HFFc6 (cell line): Measurements from ENCODE around the gene LEKR1. TPM values are rescaled to one million over a fixed set of nuclear protein-coding genes. Genes with fewer than 3 reads are reported as not detected.

Source experiments
- DNase-seq: peaks from one replicate; pipeline ENCODE4 v3.0.0-alpha.2; 2018
- H3K27ac Mint-ChIP-seq: 2 replicates; pipeline ENCODE4 v1.8.0; 2020; ENCODE audit warnings: mild to moderate bottlenecking, mixed read lengths
- H3K27me3 Mint-ChIP-seq: 2 replicates; pipeline ENCODE4 v1.8.0; 2021; ENCODE audit warnings: mild to moderate bottlenecking, moderate library complexity, mixed read lengths; ENCODE audit not compliant: insufficient read depth
- H3K36me3 Mint-ChIP-seq: 2 replicates; pipeline ENCODE4 v1.8.0; 2021; ENCODE audit warnings: low read depth, mixed read lengths
- H3K4me1 Mint-ChIP-seq: 2 replicates; pipeline ENCODE4 v1.8.0; 2020; ENCODE audit warnings: low read depth, mixed read lengths
- H3K4me3 Mint-ChIP-seq: 2 replicates; pipeline ENCODE4 v1.8.0; 2020; ENCODE audit warnings: mild to moderate bottlenecking, moderate library complexity, mixed read lengths
- H3K9me3 Mint-ChIP-seq: 2 replicates; pipeline ENCODE4 v1.8.0; 2020; ENCODE audit warnings: mild to moderate bottlenecking, mixed read lengths
- total RNA-seq, 6 experiments: library from RNA; stranded (reverse); fragmentation: NEBNext Ultra II Directional; extraction: Animal tissue kit (Norgen Biotek cat#: 25700); gene quantifications; 2 replicates in 1 of 6; 3 replicates in 5 of 6; pipeline ENCODE4 v1.2.3, GENCODE V29; 2021
- TF ChIP-seq, protein P1 (sequence below): fragments of 200-600 bp; sonication (generic); IDR thresholded peaks from 2 replicates; pipeline ENCODE4 v1.5.0; 2021; ENCODE audit warnings: antibody characterized with exemption, mild to moderate bottlenecking

The LEKR1 gene
- total RNA-seq, 6 experiments from 2014 or later, result 0.40 to 1.0 (median 0.77) TPM

DNA sequence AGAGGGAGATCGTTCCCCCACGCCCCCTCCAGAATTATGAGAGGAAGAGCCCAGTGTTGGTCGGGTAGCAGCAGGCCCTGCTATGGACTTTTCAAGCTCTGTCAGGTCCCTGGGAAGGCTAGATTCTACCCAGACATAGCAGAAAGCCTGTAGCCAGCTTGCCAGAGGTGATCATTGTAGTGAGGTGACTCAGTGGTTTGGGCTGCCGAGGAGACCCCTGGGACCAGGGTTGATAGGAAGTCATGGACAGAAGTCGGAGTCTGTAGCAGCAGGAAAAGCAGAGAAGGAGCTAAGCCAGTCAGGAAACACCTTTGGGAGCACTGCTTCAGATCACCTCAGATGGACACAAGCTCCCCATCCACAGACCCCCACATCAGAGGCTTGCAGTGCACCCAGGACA is 266.1 kb downstream of the LEKR1 start:
- no peak for DNase-seq
- TF ChIP-seq, protein P1, sequence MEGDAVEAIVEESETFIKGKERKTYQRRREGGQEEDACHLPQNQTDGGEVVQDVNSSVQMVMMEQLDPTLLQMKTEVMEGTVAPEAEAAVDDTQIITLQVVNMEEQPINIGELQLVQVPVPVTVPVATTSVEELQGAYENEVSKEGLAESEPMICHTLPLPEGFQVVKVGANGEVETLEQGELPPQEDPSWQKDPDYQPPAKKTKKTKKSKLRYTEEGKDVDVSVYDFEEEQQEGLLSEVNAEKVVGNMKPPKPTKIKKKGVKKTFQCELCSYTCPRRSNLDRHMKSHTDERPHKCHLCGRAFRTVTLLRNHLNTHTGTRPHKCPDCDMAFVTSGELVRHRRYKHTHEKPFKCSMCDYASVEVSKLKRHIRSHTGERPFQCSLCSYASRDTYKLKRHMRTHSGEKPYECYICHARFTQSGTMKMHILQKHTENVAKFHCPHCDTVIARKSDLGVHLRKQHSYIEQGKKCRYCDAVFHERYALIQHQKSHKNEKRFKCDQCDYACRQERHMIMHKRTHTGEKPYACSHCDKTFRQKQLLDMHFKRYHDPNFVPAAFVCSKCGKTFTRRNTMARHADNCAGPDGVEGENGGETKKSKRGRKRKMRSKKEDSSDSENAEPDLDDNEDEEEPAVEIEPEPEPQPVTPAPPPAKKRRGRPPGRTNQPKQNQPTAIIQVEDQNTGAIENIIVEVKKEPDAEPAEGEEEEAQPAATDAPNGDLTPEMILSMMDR, result no peak
- Mint-ChIP-seq H3K27me3 (peaks cover 3% of the 10 kb centered on the region; the same call in 1 of the 2 replicates), H3K9me3 (no peaks in the 10 kb centered on the region), H3K4me1 (peaks cover 50% of the 10 kb centered on the region), H3K4me3 (no peak overlapping the region), H3K27ac (no peak overlapping the region), H3K36me3 (no peaks in the 10 kb centered on the region)

DNA sequence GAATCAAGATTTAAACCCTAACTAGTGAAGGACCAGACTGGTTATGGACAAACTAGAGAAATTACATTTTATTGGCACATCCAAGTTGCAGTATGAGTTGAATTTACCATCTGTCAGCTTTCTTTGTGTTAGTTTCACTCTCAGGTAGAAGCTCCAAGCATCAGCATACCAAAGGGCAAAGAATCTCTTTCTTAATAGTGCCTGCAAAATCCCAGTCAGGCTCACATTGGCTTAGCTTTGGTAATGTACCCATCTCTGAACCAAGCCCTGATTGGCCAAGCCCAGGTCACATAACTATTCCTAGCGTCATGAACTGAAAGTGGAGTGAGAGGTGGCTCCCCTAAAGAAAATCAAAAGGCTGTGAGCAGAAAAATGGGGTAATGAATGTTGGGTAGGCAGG is 266.9 kb downstream of the LEKR1 start:
- 0 out of 2 replicates have a peak, but pooled peaks cover 3% of the 10 kb centered on the region for H3K27me3 Mint-ChIP-seq
- no peak for DNase-seq
- no peak overlapping the region for H3K27ac Mint-ChIP-seq
- H3K4me1 Mint-ChIP-seq, result peaks cover 45% of the 10 kb centered on the region
- H3K36me3 Mint-ChIP-seq, result no peaks in the 10 kb centered on the region
- TF ChIP-seq, protein P1, result no peak
- H3K9me3 Mint-ChIP-seq, result no peaks in the 10 kb centered on the region
- H3K4me3 Mint-ChIP-seq, result no peak overlapping the region

DNA sequence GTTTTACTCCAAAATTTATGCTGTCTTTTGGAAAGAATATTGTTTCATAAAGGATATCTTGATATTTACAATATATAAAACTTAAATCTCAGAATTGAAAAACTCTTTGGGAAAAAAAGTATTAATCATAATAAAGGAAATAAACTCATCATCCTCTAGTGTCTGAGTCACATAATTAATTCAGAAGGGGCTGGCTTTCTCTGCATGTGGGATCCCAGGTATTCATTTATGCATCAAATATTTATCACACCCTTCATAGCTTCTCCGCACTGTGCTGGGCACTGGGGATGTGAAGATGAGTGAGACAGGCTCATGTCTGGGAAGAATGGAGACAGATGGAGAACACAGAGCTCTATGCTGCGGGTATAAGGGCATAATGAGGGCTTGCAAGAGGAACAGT is 268.1 kb downstream of the LEKR1 start:
- Mint-ChIP-seq H3K27ac (no peak overlapping the region), H3K4me1 (peaks cover 48% of the 10 kb centered on the region), H3K36me3 (no peaks in the 10 kb centered on the region), H3K9me3 (no peaks in the 10 kb centered on the region), H3K4me3 (no peak overlapping the region; the same call in 1 of the 2 replicates), H3K27me3 (peaks cover 3% of the 10 kb centered on the region; the same call in 1 of the 2 replicates)
- TF ChIP-seq, protein P1, result no peak
- DNase-seq, result no peak

DNA sequence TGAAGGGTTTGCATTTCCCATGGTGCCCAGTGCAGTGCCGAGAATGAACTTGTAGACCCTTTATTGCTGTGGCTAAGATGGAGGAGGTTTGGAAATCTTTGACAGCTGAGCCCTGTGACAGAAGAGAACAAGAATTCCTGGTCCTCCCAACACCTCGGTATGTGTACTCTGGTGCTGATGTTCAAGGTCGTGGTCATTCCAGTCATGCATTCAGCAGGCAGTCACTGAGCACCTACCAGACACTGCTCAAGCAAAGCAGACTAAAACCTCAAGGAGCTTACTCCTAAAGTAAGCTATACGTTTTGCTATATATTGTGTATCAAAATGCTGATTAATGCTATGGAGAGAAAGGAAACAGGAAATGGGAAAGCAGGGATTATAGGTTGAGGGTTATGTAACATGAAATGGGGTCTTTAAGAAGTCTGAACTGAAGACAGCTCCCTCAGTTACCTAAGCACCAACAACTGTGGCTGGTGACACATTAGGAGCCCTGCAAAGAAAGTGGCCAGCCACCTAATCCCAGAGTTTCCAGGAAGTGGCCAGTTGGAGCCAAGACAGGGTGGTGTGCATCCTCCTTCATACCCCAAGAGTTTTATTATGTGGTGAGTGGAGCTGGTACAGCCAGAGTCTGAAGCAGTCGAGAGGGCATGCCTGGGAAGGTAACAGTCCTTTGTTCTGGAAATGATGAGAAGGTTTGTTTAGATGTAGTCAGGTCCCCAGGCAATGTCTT is 268.8 kb downstream of the LEKR1 start:
- Mint-ChIP-seq H3K27ac (peak overlapping the region; percentile 34; the same call in 1 of the 2 replicates), H3K4me1 (peaks cover 47% of the 10 kb centered on the region), H3K9me3 (no peaks in the 10 kb centered on the region), H3K27me3 (peaks cover 3% of the 10 kb centered on the region; the same call in 1 of the 2 replicates), H3K4me3 (no peak overlapping the region; the same call in 1 of the 2 replicates), H3K36me3 (no peaks in the 10 kb centered on the region)
- DNase-seq, result peak; percentile 21
- TF ChIP-seq, protein P1, result no peak

Other genes with a start within 250 kb of the LEKR1 start
- gene TIPARP, start 151.8 kb upstream of the LEKR1 start, total RNA-seq, result 10 to 100 TPM; 60.6 to 78.0 (median 67.4) TPM